Measurements from ENCODE around the gene TINAGL1. TPM values are rescaled to one million over a fixed set of nuclear protein-coding genes. Genes with fewer than 3 reads are reported as not detected.

Gene TINAGL1
- total and polyA plus RNA-seq, 2 donors (not counting 3 experiments of a cell fraction or from before 2014, with no cell fraction given), result 312 to 477 TPM

- no peak overlapping the region for H3K27ac ChIP-seq (ENCODE audit: insufficient read depth, low read depth, low read length)
- no peak overlapping the region for H3K9ac ChIP-seq (replicated peaks; ENCODE audit: extremely low read depth, insufficient read depth, low read length)
- H3K36me3 ChIP-seq (ENCODE audit: control insufficient read depth in 2 of 2, extremely low read depth in 1 of 2, insufficient read depth in 2 of 2, low read length in 2 of 2), result no peaks in the 10 kb centered on the region
- intact Hi-C loops (cut with micrococcal nuclease) (no loop called here), dilution Hi-C loops (cut with MboI; ENCODE audit: extremely low pct_ligation_motif_present, low sequenced_read_pairs) (no loop called here)
- TF ChIP-seq JUN (IDR thresholded peaks at IDR 0.05; ENCODE audit: borderline replicate concordance, insufficient read depth, insufficient read length, low read depth), result no peak
- TF ChIP-seq GATA2 (IDR thresholded peaks at IDR 0.05; ENCODE audit: insufficient read depth, insufficient read length, low read depth, low read length), result no peak
- TF ChIP-seq MAX (IDR thresholded peaks at IDR 0.05; ENCODE audit: insufficient read depth, insufficient read length), result no peak
- TF ChIP-seq EZH2 (IDR thresholded peaks at IDR 0.05; ENCODE audit: borderline replicate concordance, low read depth, low read length, severe bottlenecking), result no peak
- no peaks in the 10 kb centered on the region for H4K20me1 ChIP-seq (replicated peaks; ENCODE audit: control insufficient read depth, extremely low read depth, insufficient read depth, low read length)
- BruUV-seq (replicated peaks), result no TSS peak
- DNase-seq (ENCODE audit: low read depth, low spot score) (no peak), FAIRE-seq (no peak)
- H3K4me3 ChIP-seq (replicated peaks in 1 of 3; ENCODE audit: insufficient read depth in 1 of 3, low read depth in 1 of 3, low read length in 3 of 3), result no peak overlapping the region
- H3K4me1 ChIP-seq (ENCODE audit: control insufficient read depth, extremely low read depth, insufficient read depth, low read length), result no peaks in the 10 kb centered on the region
- CTCF ChIA-PET, result interaction anchor here (0.6 kb wide), 1 partner anchor 149 kb away, joined by 3 read pairs; no protein-coding TSS in a partner anchor
- no peak overlapping the region for H2AFZ ChIP-seq (ENCODE audit: low read depth, low read length)
- H3K9me3 ChIP-seq (replicated peaks; ENCODE audit: control insufficient read depth, insufficient read depth, low read length), result no peaks in the 10 kb centered on the region
- no peak overlapping the region for H3K4me2 ChIP-seq (ENCODE audit: insufficient read depth, low read length)
- H3K9me1 ChIP-seq (replicated peaks; ENCODE audit: control insufficient read depth, extremely low read depth, insufficient read depth, low read length), result no peaks in the 10 kb centered on the region
- no peaks in the 10 kb centered on the region for H3K79me2 ChIP-seq (ENCODE audit: control insufficient read depth, insufficient read depth, low read length)
- POLR2A ChIA-PET, result no interaction called here
- H3K27me3 ChIP-seq (ENCODE audit: control insufficient read depth in 2 of 2, insufficient read depth in 2 of 2, low read length in 2 of 2), result no peaks in the 10 kb centered on the region
Measured at GRCh38 chr1:31556481-31557006, 19.8 kb upstream of the TINAGL1 start.

- Histone ChIP-seq H3K79me2 (ENCODE audit: control insufficient read depth, insufficient read depth, low read length) (no peaks in the 10 kb centered on the region), H3K27ac (ENCODE audit: insufficient read depth, low read depth, low read length) (no peak overlapping the region), H3K4me3 (replicated peaks in 1 of 3; ENCODE audit: insufficient read depth in 1 of 3, low read depth in 1 of 3, low read length in 3 of 3) (no peak overlapping the region), H3K9me3 (replicated peaks; ENCODE audit: control insufficient read depth, insufficient read depth, low read length) (no peaks in the 10 kb centered on the region), H3K4me2 (ENCODE audit: insufficient read depth, low read length) (no peak overlapping the region), H3K9ac (replicated peaks; ENCODE audit: extremely low read depth, insufficient read depth, low read length) (no peak overlapping the region), H3K36me3 (ENCODE audit: control insufficient read depth in 2 of 2, extremely low read depth in 1 of 2, insufficient read depth in 2 of 2, low read length in 2 of 2) (no peaks in the 10 kb centered on the region), H2AFZ (ENCODE audit: low read depth, low read length) (no peak overlapping the region), H3K4me1 (ENCODE audit: control insufficient read depth, extremely low read depth, insufficient read depth, low read length) (peaks cover 19% of the 10 kb centered on the region), H4K20me1 (replicated peaks; ENCODE audit: control insufficient read depth, extremely low read depth, insufficient read depth, low read length) (no peaks in the 10 kb centered on the region), H3K27me3 (ENCODE audit: control insufficient read depth in 2 of 2, insufficient read depth in 2 of 2, low read length in 2 of 2) (no peaks in the 10 kb centered on the region), H3K9me1 (replicated peaks; ENCODE audit: control insufficient read depth, extremely low read depth, insufficient read depth, low read length) (no peaks in the 10 kb centered on the region)
- CTCF ChIA-PET, result interaction anchor here (1.0 kb wide), 1 partner anchor 11 kb away, joined by 4 read pairs; no protein-coding TSS in a partner anchor
- intact Hi-C loops (cut with micrococcal nuclease) (no loop called here), dilution Hi-C loops (cut with MboI; ENCODE audit: extremely low pct_ligation_motif_present, low sequenced_read_pairs) (no loop called here)
- DNase-seq (ENCODE audit: low read depth, low spot score) (no peak), FAIRE-seq (no peak)
- POLR2A ChIA-PET, result no interaction called here
- no peak for TF ChIP-seq GATA2 (IDR thresholded peaks at IDR 0.05; ENCODE audit: insufficient read depth, insufficient read length, low read depth, low read length)
- no TSS peak for BruUV-seq (replicated peaks)
Measured at GRCh38 chr1:31559715-31560114, 16.6 kb upstream of the TINAGL1 start.

Data from endothelial cell of umbilical vein (primary cell).